Panc1 (cell line): ENCODE results near the gene ABT1. TPM values are rescaled to one million over a fixed set of nuclear protein-coding genes. Genes with fewer than 3 reads are reported as not detected.
A peak's percentile ranks its signal among the peaks of the same experiment; 100 is the strongest.

Experiments
- ATAC-seq: fragments of 200-7000 bp; cut with Tn5 transposase; 2 replicates; pipeline ENCODE4 v1.9.1; 2020; ENCODE audit warnings: mild to moderate bottlenecking, moderate library complexity
- BruUV-seq: library from RNA; stranded (reverse); fragments of 400-500 nt; replicated peaks from 2 replicates; lab custom pipeline; 2021; lab: Mats Ljungman, UMichigan
- CTCF ChIA-PET: fragments of 300-600 bp; sonication (Branson Sonifier 250); formaldehyde crosslinking; loops from one replicate; lab custom pipeline; 2022; ENCODE audit warnings: antibody characterized with exemption; lab: Charles Lee
- POLR2A ChIA-PET: fragments of 300-600 bp; sonication (Branson Sonifier 250); formaldehyde crosslinking; loops from one replicate; lab custom pipeline; 2022; ENCODE audit warnings: antibody characterized with exemption; lab: Charles Lee
- DNase-seq: peaks from one replicate; pipeline ENCODE4 v3.0.0-alpha.2; 2010; ENCODE audit warnings: low read depth, low spot score
- H3K27ac ChIP-seq: 2 replicates; pipeline ENCODE4 v1.5.1; 2011; ENCODE audit warnings: mild to moderate bottlenecking, low read length, inconsistent platforms
- H3K27me3 ChIP-seq: fragments of 200-500 bp; sonication (Bioruptor generic); 2 replicates; pipeline ENCODE4 v1.6.0; 2014; ENCODE audit warnings: low read length, inconsistent platforms; ENCODE audit not compliant: control insufficient read depth, insufficient read depth
- H3K36me3 ChIP-seq: fragments of 200-500 bp; sonication (Bioruptor generic); 2 replicates; pipeline ENCODE4 v1.5.1; 2014; ENCODE audit warnings: inconsistent platforms, mild to moderate bottlenecking, low read length, moderate library complexity; ENCODE audit not compliant: control insufficient read depth, insufficient read depth
- H3K4me1 ChIP-seq: 2 replicates; pipeline ENCODE4 v1.5.1; 2011; ENCODE audit warnings: inconsistent platforms, mild to moderate bottlenecking, low read length, moderate library complexity; ENCODE audit not compliant: control insufficient read depth, insufficient read depth
- H3K4me3 ChIP-seq, 2 experiments: 2 replicates each; pipeline ENCODE4 v1.5.1; 2011 to 2012; ENCODE audit warnings: low read depth in 2 of 2, low read length in 2 of 2, mild to moderate bottlenecking in 2 of 2, inconsistent platforms in 1 of 2, moderate library complexity in 1 of 2
- H3K9me3 ChIP-seq: fragments of 200-500 bp; sonication (Bioruptor generic); 2 replicates; pipeline ENCODE4 v1.5.1; 2014; ENCODE audit warnings: low read depth, mild to moderate bottlenecking, inconsistent platforms, low read length, moderate library complexity; ENCODE audit not compliant: control insufficient read depth, insufficient read depth
- CTCF ChIP-seq: fragments of 450-650 bp; IDR thresholded peaks from 2 replicates; pipeline ENCODE4 v1.5.1; 2017; ENCODE audit warnings: mild to moderate bottlenecking
- POLR2AphosphoS5 ChIP-seq: IDR thresholded peaks from 2 replicates; pipeline ENCODE4 v1.6.1; 2012; ENCODE audit warnings: mild to moderate bottlenecking, low read depth, low read length, moderate library complexity
- REST ChIP-seq, 2 experiments: IDR thresholded peaks; 2 replicates each; pipeline ENCODE4 v1.6.1; 2011 to 2012; ENCODE audit warnings: low read depth in 2 of 2, control low read depth in 1 of 2, low read length in 1 of 2, mild to moderate bottlenecking in 1 of 2, moderate library complexity in 1 of 2; ENCODE audit not compliant: insufficient read depth in 1 of 2
- SIN3A ChIP-seq: IDR thresholded peaks from 2 replicates; pipeline ENCODE4 v1.6.1; 2012; ENCODE audit warnings: low read depth, mild to moderate bottlenecking, low read length, moderate library complexity, borderline replicate concordance; ENCODE audit not compliant: insufficient read depth
- TCF7L2 ChIP-seq: IDR thresholded peaks from 2 replicates; pipeline ENCODE4 v1.6.1; 2011; ENCODE audit warnings: mild to moderate bottlenecking, low read depth, low read length, inconsistent platforms
- in situ Hi-C: cut with HindIII; loops from 2 replicates; pipeline ENCODE4 v1.10.0; 2016; ENCODE audit warnings: low sequenced_read_pairs, low pct_unique_long_range_greater_than_20kb
- intact Hi-C: fragments of 100-400 bp; cut with micrococcal nuclease; formaldehyde crosslinking; loops from one replicate; pipeline ENCODE4 v1.10.0; 2022; ENCODE audit not compliant: unreplicated experiment
- total RNA-seq: library from RNA; stranded (reverse); gene quantifications from one replicate; pipeline ENCODE4 v1.2.1, GENCODE V29; 2021; ENCODE audit not compliant: unreplicated experiment

ABT1 gene
- total RNA-seq, 1 experiment from 2014 or later: 18.0 TPM

- intact Hi-C loops: loop anchor here (5.0 kb wide), 1 partner anchor 470 kb away; no protein-coding TSS in a partner anchor
- in situ Hi-C loops: no loop called here
- peak; percentile 99 for ATAC-seq
Measured at GRCh38 chr6:26607434-26608230, 10.9 kb downstream of the ABT1 start.

GRCh38 chr6:26609463-26609862 is 12.7 kb downstream of the ABT1 start:
- ChIA-PET CTCF (no interaction called here), POLR2A (no interaction called here)
- Histone ChIP-seq H3K4me1 (peaks cover 4% of the 10 kb centered on the region; the same call in 1 of the 2 replicates), H3K27me3 (no peaks in the 10 kb centered on the region), H3K27ac (no peak overlapping the region), H3K36me3 (no peaks in the 10 kb centered on the region), H3K9me3 (no peaks in the 10 kb centered on the region), H3K4me3 (no peak overlapping the region)
- intact Hi-C loops: loop anchor here (5.0 kb wide), 1 partner anchor 468 kb away; no protein-coding TSS in a partner anchor
- no peak for DNase-seq
- in situ Hi-C loops: no loop called here
- BruUV-seq: no TSS peak
- ATAC-seq: no peak
- TF ChIP-seq SIN3A (no peak), CTCF (no peak), REST (IDR thresholded peaks at IDR 0.05; ENCODE audit: insufficient read depth in 1 of 2, low read depth in 2 of 2, low read length in 1 of 2) (no peak), POLR2AphosphoS5 (no peak)

More at GRCh38 chr6:26607434-26608230, 10.9 kb downstream of the ABT1 start:
- ChIA-PET CTCF (interaction anchor here (1.5 kb wide), 1 partner anchor 472 kb away, joined by 3 read pairs; no protein-coding TSS in a partner anchor), POLR2A (no interaction called here)
- Histone ChIP-seq H3K9me3 (no peaks in the 10 kb centered on the region), H3K4me1 (peaks cover 4% of the 10 kb centered on the region; the same call in 1 of the 2 replicates), H3K27me3 (no peaks in the 10 kb centered on the region), H3K27ac (peak overlapping the region; percentile 71), H3K36me3 (no peaks in the 10 kb centered on the region), H3K4me3 (peak overlapping the region; percentile 45 to 66)
- peak; percentile 57 for DNase-seq
- no TSS peak for BruUV-seq
- no peak for TF ChIP-seq POLR2AphosphoS5
- peak; percentile 89 for TF ChIP-seq CTCF
- no peak for TF ChIP-seq TCF7L2
- TF ChIP-seq REST (IDR thresholded peaks at IDR 0.05; ENCODE audit: insufficient read depth in 1 of 2, low read depth in 2 of 2, low read length in 1 of 2): no peak
- no peak for TF ChIP-seq SIN3A
